ENCODE results near the gene GRIFIN. TPM values are rescaled to one million over a fixed set of nuclear protein-coding genes. Genes with fewer than 3 reads are reported as not detected.

The GRIFIN gene
- total and polyA plus RNA-seq, 7 donors, result not detected

DNA sequence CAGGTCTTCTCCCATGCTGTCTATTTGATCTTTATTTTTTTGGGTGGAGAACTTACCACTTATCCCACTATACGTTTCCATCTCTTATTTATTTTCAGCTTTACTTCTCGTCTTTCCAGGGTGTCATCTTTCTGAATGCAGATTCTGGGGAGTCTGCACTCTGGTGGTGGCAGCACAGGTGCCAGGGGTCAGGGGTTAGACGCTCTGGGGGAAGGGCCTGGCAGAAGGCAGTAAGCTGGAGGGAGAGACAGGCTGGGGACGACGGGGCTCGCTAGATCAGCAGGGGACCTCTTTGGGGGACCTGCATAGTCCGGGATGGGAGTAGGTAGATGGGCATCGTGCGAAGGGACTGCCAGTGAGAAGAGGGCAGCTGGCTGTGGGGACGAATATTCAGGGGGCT, 50.4 kb downstream of the GRIFIN start:
- H3K4me3 ChIP-seq, result no peak overlapping the region
- 69 to 79% (median 71%) methylated on average over 10 of the region's 10 CpGs for WGBS, 3 donors
- H3K9me3 ChIP-seq, result peaks cover 4% of the 10 kb centered on the region
- H3K4me1 ChIP-seq, result no peaks in the 10 kb centered on the region
- ATAC-seq (no peak), DNase-seq (no peak)
- no peak overlapping the region for H3K27ac ChIP-seq
- TF ChIP-seq, protein P1, sequence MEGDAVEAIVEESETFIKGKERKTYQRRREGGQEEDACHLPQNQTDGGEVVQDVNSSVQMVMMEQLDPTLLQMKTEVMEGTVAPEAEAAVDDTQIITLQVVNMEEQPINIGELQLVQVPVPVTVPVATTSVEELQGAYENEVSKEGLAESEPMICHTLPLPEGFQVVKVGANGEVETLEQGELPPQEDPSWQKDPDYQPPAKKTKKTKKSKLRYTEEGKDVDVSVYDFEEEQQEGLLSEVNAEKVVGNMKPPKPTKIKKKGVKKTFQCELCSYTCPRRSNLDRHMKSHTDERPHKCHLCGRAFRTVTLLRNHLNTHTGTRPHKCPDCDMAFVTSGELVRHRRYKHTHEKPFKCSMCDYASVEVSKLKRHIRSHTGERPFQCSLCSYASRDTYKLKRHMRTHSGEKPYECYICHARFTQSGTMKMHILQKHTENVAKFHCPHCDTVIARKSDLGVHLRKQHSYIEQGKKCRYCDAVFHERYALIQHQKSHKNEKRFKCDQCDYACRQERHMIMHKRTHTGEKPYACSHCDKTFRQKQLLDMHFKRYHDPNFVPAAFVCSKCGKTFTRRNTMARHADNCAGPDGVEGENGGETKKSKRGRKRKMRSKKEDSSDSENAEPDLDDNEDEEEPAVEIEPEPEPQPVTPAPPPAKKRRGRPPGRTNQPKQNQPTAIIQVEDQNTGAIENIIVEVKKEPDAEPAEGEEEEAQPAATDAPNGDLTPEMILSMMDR (IDR thresholded peaks at IDR 0.05), result no peak
- H3K36me3 ChIP-seq (ENCODE audit: insufficient read depth in 1 of 2, low read depth in 1 of 2), result no peaks in the 10 kb centered on the region
- intact Hi-C loops (cut with DNase I), result no loop called here
- H3K27me3 ChIP-seq (ENCODE audit: insufficient read depth in 3 of 3, low read length in 2 of 3), result no peaks in the 10 kb centered on the region

Other genes starting within 250 kb of the GRIFIN start
- 10 to 100 TPM; 11.8 to 16.4 (median 15.3) TPM for gene MAD1L1, start 243.5 kb downstream of the GRIFIN start, total RNA-seq
- 10 to 100 TPM; 11.7 to 17.5 (median 17.5) TPM for gene MAD1L1, start 243.5 kb downstream of the GRIFIN start, polyA plus RNA-seq
- 10 to 100 TPM; 15.9 to 21.9 (median 18.4) TPM for gene MRM2, start 234.2 kb downstream of the GRIFIN start, total RNA-seq
- gene MRM2, start 234.2 kb downstream of the GRIFIN start, polyA plus RNA-seq, result 10 to 100 TPM; 21.6 to 53.0 (median 41.1) TPM
- gene NUDT1, start 234.2 kb downstream of the GRIFIN start, total RNA-seq, result 10 to 100 TPM in 2 of 4 donors, 1 to 10 TPM in 2; 5.6 to 12.4 (median 8.4) TPM
- gene NUDT1, start 234.2 kb downstream of the GRIFIN start, polyA plus RNA-seq, result 10 to 100 TPM; 13.6 to 29.2 (median 19.1) TPM
- 10 to 100 TPM; 13.4 to 25.1 (median 21.7) TPM for gene SNX8, start 162.0 kb downstream of the GRIFIN start, total RNA-seq
- 10 to 100 TPM in 2 of 3 donors, 1 to 10 TPM in 1; 8.4 to 14.3 (median 12.3) TPM for gene SNX8, start 162.0 kb downstream of the GRIFIN start, polyA plus RNA-seq
- 100 to 1,000 TPM; 101 to 203 (median 180) TPM for gene EIF3B, start 121.6 kb downstream of the GRIFIN start, total RNA-seq
- gene EIF3B, start 121.6 kb downstream of the GRIFIN start, polyA plus RNA-seq, result 100 to 1,000 TPM; 113 to 275 (median 159) TPM
- 10 to 100 TPM in 1 of 4 donors, 1 to 10 TPM in 3; 6.6 to 12.0 (median 9.4) TPM for gene CHST12, start 72.8 kb downstream of the GRIFIN start, total RNA-seq
- gene CHST12, start 72.8 kb downstream of the GRIFIN start, polyA plus RNA-seq, result 1 to 10 TPM; 7.7 to 8.2 (median 8.1) TPM
- 1 to 10 TPM; 2.4 to 3.0 (median 2.8) TPM for gene LFNG, start 43.4 kb upstream of the GRIFIN start, total RNA-seq
- 1 to 10 TPM; 1.3 to 2.1 (median 2.0) TPM for gene LFNG, start 43.4 kb upstream of the GRIFIN start, polyA plus RNA-seq
- 10 to 100 TPM; 11.9 to 14.3 (median 12.5) TPM for gene BRAT1, start 79.1 kb upstream of the GRIFIN start, total RNA-seq
- 10 to 100 TPM; 13.2 to 14.8 (median 14.4) TPM for gene BRAT1, start 79.1 kb upstream of the GRIFIN start, polyA plus RNA-seq
- gene IQCE, start 82.6 kb upstream of the GRIFIN start, total RNA-seq, result 1 to 10 TPM; 5.6 to 8.5 (median 7.1) TPM
- gene IQCE, start 82.6 kb upstream of the GRIFIN start, polyA plus RNA-seq, result 1 to 10 TPM; 2.4 to 9.6 (median 6.5) TPM
- 10 to 100 TPM in 1 of 4 donors, 1 to 10 TPM in 3; 6.5 to 11.3 (median 7.1) TPM for gene TTYH3, start 155.6 kb upstream of the GRIFIN start, total RNA-seq
- 1 to 10 TPM; 1.3 to 2.4 (median 1.9) TPM for gene TTYH3, start 155.6 kb upstream of the GRIFIN start, polyA plus RNA-seq
- not detected for gene AMZ1, start 211.8 kb upstream of the GRIFIN start, total RNA-seq
- under 1 TPM in 1 of 3 donors, not detected in 2; 0.03 TPM for gene AMZ1, start 211.8 kb upstream of the GRIFIN start, polyA plus RNA-seq

All from psoas muscle (tissue), 8 donors.